Tibial nerve (tissue), 4 donors: ENCODE results near the gene DMWD. TPM values are rescaled to one million over a fixed set of nuclear protein-coding genes. Genes with fewer than 3 reads are reported as not detected.

Source experiments
- DNase-seq, 2 donors: peaks; one replicate each; pipeline ENCODE4 v3.0.0-alpha.2; 2019; ENCODE audit warnings: low spot score in 2 of 2
- H3K27ac ChIP-seq, 4 donors: fragments of 200-600 bp; sonication (generic) in 3 of 4; one replicate each; pipeline ENCODE4 v1.5.1; 2017 to 2019; ENCODE audit warnings: mild to moderate bottlenecking in 1 of 4
- H3K27me3 ChIP-seq, 2 donors: fragments of 200-600 bp; sonication (generic) in 1 of 2; one replicate each; pipeline versions ENCODE4 v1.5.1 to v1.6.0; 2017 to 2019
- H3K36me3 ChIP-seq, 3 donors: fragments of 200-600 bp; sonication (generic); one replicate each; pipeline ENCODE4 v1.5.1; 2018 to 2019
- H3K4me1 ChIP-seq, 4 donors: fragments of 200-600 bp; sonication (generic) in 3 of 4; one replicate each; pipeline ENCODE4 v1.5.1; 2017 to 2019
- H3K4me3 ChIP-seq, 4 donors: fragments of 200-600 bp; sonication (generic) in 3 of 4; one replicate each; pipeline ENCODE4 v1.5.1; 2017 to 2019; ENCODE audit warnings: mild to moderate bottlenecking in 1 of 4, moderate library complexity in 1 of 4
- H3K9me3 ChIP-seq, 4 donors: fragments of 200-600 bp; sonication (generic) in 3 of 4; one replicate each; pipeline ENCODE4 v1.5.1; 2017 to 2019
- CTCF ChIP-seq, 5 experiments: fragments of 200-600 bp in 3 of 5; fragments of 450-650 bp in 2 of 5; sonication (generic) in 3 of 5; IDR thresholded peaks; one replicate each; pipeline ENCODE4 v1.5.1; 2016 to 2019; ENCODE audit warnings: antibody characterized with exemption in 5 of 5, mild to moderate bottlenecking in 3 of 5, moderate library complexity in 2 of 5
- EP300 ChIP-seq, 2 donors: sonication (generic); formaldehyde crosslinking; IDR thresholded peaks; one replicate each; pipeline ENCODE4 v1.6.1; 2017; ENCODE audit warnings: antibody characterized with exemption in 2 of 2, mild to moderate bottlenecking in 1 of 2
- POLR2A ChIP-seq, 2 donors: fragments of 450-650 bp; IDR thresholded peaks; one replicate each; pipeline ENCODE4 v1.6.1; 2017; ENCODE audit warnings: antibody characterized with exemption in 2 of 2, mild to moderate bottlenecking in 2 of 2, moderate library complexity in 2 of 2
- WGBS, 2 donors: methylation state at CpG; one replicate each; pipeline ENCODE4 v1.1.5; 2018; 5-methylcytosine and 5-hydroxymethylcytosine counted together
- total RNA-seq, 4 donors: library from RNA; depleted of rRNA; stranded (reverse); fragments of >200 nt; gene quantifications; one replicate each; pipeline ENCODE4 v1.1.0, GENCODE V29; 2016

The DMWD gene
- total RNA-seq, 4 donors from 2014 or later, result 28.4 to 75.0 (median 53.8) TPM

- H3K4me1 ChIP-seq, result peaks cover 0 to 33% (median 12%) of the 10 kb centered on the region in 4 donors
- WGBS, 2 donors, result 81 to 85% methylated on average over 9 of the region's 9 CpGs
- H3K4me3 ChIP-seq, result no peak overlapping the region
- no peak overlapping the region for H3K27ac ChIP-seq
- H3K36me3 ChIP-seq, result peaks cover 0 to 56% (median 0%) of the 10 kb centered on the region in 3 donors
- no peaks in the 10 kb centered on the region for H3K27me3 ChIP-seq
- H3K9me3 ChIP-seq, result no peaks in the 10 kb centered on the region
- no peak for TF ChIP-seq CTCF (IDR thresholded peaks at IDR 0.05)
- DNase-seq, result no peak
Observed at GRCh38 chr19:45774765-45775164, 17.9 kb downstream of the DMWD start.

GRCh38 chr19:45773384-45773783, 19.3 kb downstream of the DMWD start:
- H3K27ac ChIP-seq, result no peak overlapping the region
- no peak for DNase-seq
- H3K27me3 ChIP-seq, result no peaks in the 10 kb centered on the region
- peaks cover 0 to 19% (median 8%) of the 10 kb centered on the region in 4 donors for H3K4me1 ChIP-seq
- H3K36me3 ChIP-seq, result peaks cover 0 to 52% (median 0%) of the 10 kb centered on the region in 3 donors
- H3K9me3 ChIP-seq, result no peaks in the 10 kb centered on the region
- 41 to 48% methylated on average over 2 of the region's 2 CpGs for WGBS, 2 donors
- no peak for TF ChIP-seq CTCF (IDR thresholded peaks at IDR 0.05)
- no peak for TF ChIP-seq EP300 (IDR thresholded peaks at IDR 0.05)
- TF ChIP-seq POLR2A (IDR thresholded peaks at IDR 0.05), result no peak
- H3K4me3 ChIP-seq, result no peak overlapping the region

GRCh38 chr19:45772912-45773311, 19.7 kb downstream of the DMWD start:
- peaks cover 0 to 47% (median 0%) of the 10 kb centered on the region in 3 donors for H3K36me3 ChIP-seq
- WGBS, 2 donors, result 87 to 97% methylated on average over 3 of the region's 3 CpGs

GRCh38 chr19:45772130-45772840, 20.4 kb downstream of the DMWD start:
- Histone ChIP-seq H3K4me3 (no peak overlapping the region), H3K27me3 (no peaks in the 10 kb centered on the region), H3K36me3 (peaks cover 0 to 41% (median 0%) of the 10 kb centered on the region in 3 donors), H3K4me1 (peaks cover 0 to 16% (median 8%) of the 10 kb centered on the region in 4 donors), H3K27ac (peak overlapping the region in 3 of 4 donors; percentile 90 to 97 (median 97)), H3K9me3 (no peaks in the 10 kb centered on the region)
- no peak for DNase-seq
- no peak for TF ChIP-seq EP300 (IDR thresholded peaks at IDR 0.05)
- no peak for TF ChIP-seq CTCF (IDR thresholded peaks at IDR 0.05)
- no peak for TF ChIP-seq POLR2A (IDR thresholded peaks at IDR 0.05)
- WGBS, 2 donors, result 72 to 74% methylated on average over 14 of the region's 14 CpGs

More at GRCh38 chr19:45772912-45773311, 19.7 kb downstream of the DMWD start:
- Histone ChIP-seq H3K27me3 (no peaks in the 10 kb centered on the region), H3K27ac (peak overlapping the region in 2 of 4 donors; percentile 90 to 97), H3K9me3 (no peaks in the 10 kb centered on the region), H3K4me3 (no peak overlapping the region), H3K4me1 (peaks cover 0 to 15% (median 8%) of the 10 kb centered on the region in 4 donors)
- no peak for DNase-seq
- no peak for TF ChIP-seq POLR2A (IDR thresholded peaks at IDR 0.05)
- no peak for TF ChIP-seq CTCF (IDR thresholded peaks at IDR 0.05)
- no peak for TF ChIP-seq EP300 (IDR thresholded peaks at IDR 0.05)

- Histone ChIP-seq H3K4me1 (peaks cover 0 to 24% (median 15%) of the 10 kb centered on the region in 4 donors), H3K9me3 (no peaks in the 10 kb centered on the region), H3K27ac (peak overlapping the region; percentile 88 to 97 (median 94)), H3K36me3 (peaks cover 0 to 32% (median 0%) of the 10 kb centered on the region in 3 donors), H3K27me3 (no peaks in the 10 kb centered on the region), H3K4me3 (peak overlapping the region in 2 of 4 donors; percentile 77 to 89)
- no peak for DNase-seq
- WGBS, 2 donors, result 83 to 85% methylated on average over 38 to 44 of the region's 46 CpGs
- TF ChIP-seq CTCF (IDR thresholded peaks at IDR 0.05) (no peak), POLR2A (IDR thresholded peaks at IDR 0.05) (no peak), EP300 (IDR thresholded peaks at IDR 0.05) (no peak)
Observed at GRCh38 chr19:45771311-45771933, 21.2 kb downstream of the DMWD start.
